ENCODE measurements around the gene UROD. TPM values are rescaled to one million over a fixed set of nuclear protein-coding genes. Genes with fewer than 3 reads are reported as not detected.

UROD gene
- total and polyA plus RNA-seq, 10 donors = 41.5 to 90.9 (median 67.5) TPM

GRCh38 chr1:45013551-45014209, 1.6 kb downstream of the UROD start:
- Histone ChIP-seq H3K9me3 (no peaks in the 10 kb centered on the region), H3K27me3 (replicated peaks in 1 of 7) (no peaks in the 10 kb centered on the region), H3K36me3 (peaks cover 0 to 45% (median 10%) of the 10 kb centered on the region in 6 donors), H3K4me3 (peak overlapping the region in 2 of 8 donors; percentile 90 to 100), H3K4me1 (peaks cover 30 to 62% (median 55%) of the 10 kb centered on the region in 6 donors), H3K27ac (peak overlapping the region in 3 of 8 donors; percentile 18 to 88 (median 87))
- TF ChIP-seq CTCF (IDR thresholded peaks at IDR 0.05 in 8 of 11, conservative IDR thresholded peaks at IDR 0.05 in 3 of 11) (no peak), POLR2AphosphoS5 (IDR thresholded peaks at IDR 0.05) (no peak), POLR2A (IDR thresholded peaks at IDR 0.05) (no peak)
- intact Hi-C loops (cut with DNase I; ENCODE audit: low total_unique reads) = loop anchor here (5.0 kb wide), 1 partner anchor 479 kb away; the partner anchor contains the start of gene TESK2
- no peak for DNase-seq
- 58 to 83% (median 83%) methylated on average over 3 to 12 of the region's 12 CpGs for WGBS, 5 donors

- TF ChIP-seq POLR2A (IDR thresholded peaks at IDR 0.05) (no peak), CTCF (IDR thresholded peaks at IDR 0.05 in 8 of 11, conservative IDR thresholded peaks at IDR 0.05 in 3 of 11) (peak; percentile 86 to 95 (median 91)), POLR2AphosphoS5 (IDR thresholded peaks at IDR 0.05) (peak in 2 of 3 donors; percentile 21)
- H3K27ac ChIP-seq = peak overlapping the region in 2 of 8 donors; percentile 18 to 87
- no peaks in the 10 kb centered on the region for H3K9me3 ChIP-seq
- intact Hi-C loops (cut with DNase I; ENCODE audit: low total_unique reads) = loop anchor here (5.0 kb wide), 1 partner anchor 478 kb away; the partner anchor contains the start of gene TESK2
- H3K27me3 ChIP-seq (replicated peaks in 1 of 7) = no peaks in the 10 kb centered on the region
- peak; percentile 88 for DNase-seq
- H3K4me1 ChIP-seq = peaks cover 27 to 54% (median 48%) of the 10 kb centered on the region in 6 donors
- 36 to 57% (median 50%) methylated on average over 6 of the region's 6 CpGs for WGBS, 5 donors
- H3K36me3 ChIP-seq = peaks cover 0 to 37% (median 3%) of the 10 kb centered on the region in 6 donors
- no peak overlapping the region for H3K4me3 ChIP-seq
Observed at GRCh38 chr1:45014321-45015028, 2.4 kb downstream of the UROD start.

- Histone ChIP-seq H3K4me3 (no peak overlapping the region), H3K27me3 (replicated peaks in 1 of 7) (no peaks in the 10 kb centered on the region), H3K36me3 (peaks cover 0 to 32% (median 2%) of the 10 kb centered on the region in 6 donors), H3K4me1 (peaks cover 18 to 42% (median 37%) of the 10 kb centered on the region in 6 donors), H3K27ac (no peak overlapping the region), H3K9me3 (no peaks in the 10 kb centered on the region)
- TF ChIP-seq POLR2A (IDR thresholded peaks at IDR 0.05) (no peak), POLR2AphosphoS5 (IDR thresholded peaks at IDR 0.05) (no peak), CTCF (IDR thresholded peaks at IDR 0.05 in 8 of 11, conservative IDR thresholded peaks at IDR 0.05 in 3 of 11) (no peak)
- intact Hi-C loops (cut with DNase I; ENCODE audit: low total_unique reads) = loop anchor here (2.0 kb wide), 1 partner anchor 285 kb away; no protein-coding TSS in a partner anchor
- WGBS, 5 donors = 69 to 90% (median 77%) methylated on average over 2 of the region's 2 CpGs
- no peak for DNase-seq
Observed at GRCh38 chr1:45015683-45016082, 3.6 kb downstream of the UROD start.

Measured in spleen (tissue), 11 donors.